T-helper 1 cell treated with Interleukin-12 subunit alpha and Interleukin-12 subunit beta and Interleukin-4 antibody, amounts not matched to agents 30 μg/mL and 1 μg/mL, for 36 hours (primary cell): ENCODE results near the gene DTHD1.
A peak's percentile ranks its signal among the peaks of the same experiment; 100 is the strongest.

Source experiments
- H3K27ac Mint-ChIP-seq: one replicate; pipeline ENCODE4 v1.8.0; 2021; ENCODE audit warnings: mild to moderate bottlenecking, mixed read lengths
- H3K27me3 Mint-ChIP-seq: one replicate; pipeline ENCODE4 v1.8.0; 2021; ENCODE audit warnings: low read depth, mixed read lengths
- H3K36me3 Mint-ChIP-seq: one replicate; pipeline ENCODE4 v1.8.0; 2021; ENCODE audit warnings: low read depth, mixed read lengths
- H3K4me1 Mint-ChIP-seq: one replicate; pipeline ENCODE4 v1.8.0; 2021; ENCODE audit warnings: low read depth, mixed read lengths
- H3K4me3 Mint-ChIP-seq: one replicate; pipeline ENCODE4 v1.8.0; 2021; ENCODE audit warnings: mild to moderate bottlenecking, moderate library complexity, mixed read lengths
- H3K9me3 Mint-ChIP-seq: one replicate; pipeline ENCODE4 v1.8.0; 2021; ENCODE audit warnings: mixed read lengths

DTHD1 gene

GRCh38 chr4:36281384-36282106, at the start of gene DTHD1:
Gene DTHD1, plus strand, starts transcription at chr4:36281616. Its CDS starts 143 bp downstream, at chr4:36281759.
- Mint-ChIP-seq H3K27me3 (no peaks in the 10 kb centered on the region), H3K4me3 (peak within 1 kb of the TSS; percentile 41), H3K4me1 (peaks cover 80% of the 10 kb centered on the region), H3K27ac (peak within 1 kb of the TSS; percentile 20), H3K36me3 (peaks cover 26% of the 10 kb centered on the region), H3K9me3 (peaks cover 13% of the 10 kb centered on the region)

DNA sequence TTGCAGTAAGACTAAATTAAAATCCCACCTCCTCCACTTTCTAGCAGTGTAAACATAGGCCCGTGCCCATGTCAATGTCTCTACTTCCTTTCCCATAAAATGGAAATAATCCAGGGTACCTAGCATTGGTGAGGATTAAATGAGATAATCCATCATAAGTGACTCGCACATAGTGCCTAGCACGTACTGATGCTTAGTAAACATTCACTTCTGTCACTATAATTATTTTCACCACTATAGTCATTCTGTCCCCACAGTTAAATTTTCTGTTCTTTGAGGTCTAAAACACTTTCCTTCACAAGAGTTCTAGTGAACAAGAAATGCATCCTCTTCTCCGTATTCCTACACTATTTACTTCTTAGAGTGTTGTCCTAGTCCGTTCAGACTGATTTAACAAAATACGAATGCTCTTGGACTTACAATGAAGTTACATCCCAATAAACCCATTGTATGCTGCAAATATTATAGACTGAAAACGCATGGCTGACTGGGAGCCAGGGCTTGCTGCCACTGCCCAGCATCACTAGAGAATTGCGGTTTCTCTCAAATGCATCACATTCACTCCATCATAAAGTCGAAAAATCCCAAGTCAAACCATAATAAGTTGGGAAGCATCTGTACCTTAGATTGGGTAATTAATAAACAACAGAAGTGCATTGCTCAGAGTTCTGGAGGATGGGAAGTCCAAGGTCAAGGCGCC, 47.7 kb upstream of the DTHD1 start:
- peaks cover 47% of the 10 kb centered on the region for H3K4me1 Mint-ChIP-seq
- H3K27ac Mint-ChIP-seq = peak overlapping the region; percentile 6
- H3K36me3 Mint-ChIP-seq = peaks cover 64% of the 10 kb centered on the region
- H3K4me3 Mint-ChIP-seq = no peak overlapping the region
- H3K27me3 Mint-ChIP-seq = no peaks in the 10 kb centered on the region
- H3K9me3 Mint-ChIP-seq = peaks cover 38% of the 10 kb centered on the region

GRCh38 chr4:36235306-36235705, 46.1 kb upstream of the DTHD1 start:
- Mint-ChIP-seq H3K4me3 (no peak overlapping the region), H3K4me1 (peaks cover 53% of the 10 kb centered on the region), H3K9me3 (peaks cover 43% of the 10 kb centered on the region), H3K27me3 (no peaks in the 10 kb centered on the region), H3K27ac (peak overlapping the region; percentile 3), H3K36me3 (peaks cover 76% of the 10 kb centered on the region)

- no peaks in the 10 kb centered on the region for H3K27me3 Mint-ChIP-seq
- peaks cover 76% of the 10 kb centered on the region for H3K36me3 Mint-ChIP-seq
- peaks cover 59% of the 10 kb centered on the region for H3K4me1 Mint-ChIP-seq
- peaks cover 43% of the 10 kb centered on the region for H3K9me3 Mint-ChIP-seq
- no peak overlapping the region for H3K4me3 Mint-ChIP-seq
- no peak overlapping the region for H3K27ac Mint-ChIP-seq
These were observed 45.3 kb upstream of the DTHD1 start for GRCh38 chr4:36236159-36236558.

DNA sequence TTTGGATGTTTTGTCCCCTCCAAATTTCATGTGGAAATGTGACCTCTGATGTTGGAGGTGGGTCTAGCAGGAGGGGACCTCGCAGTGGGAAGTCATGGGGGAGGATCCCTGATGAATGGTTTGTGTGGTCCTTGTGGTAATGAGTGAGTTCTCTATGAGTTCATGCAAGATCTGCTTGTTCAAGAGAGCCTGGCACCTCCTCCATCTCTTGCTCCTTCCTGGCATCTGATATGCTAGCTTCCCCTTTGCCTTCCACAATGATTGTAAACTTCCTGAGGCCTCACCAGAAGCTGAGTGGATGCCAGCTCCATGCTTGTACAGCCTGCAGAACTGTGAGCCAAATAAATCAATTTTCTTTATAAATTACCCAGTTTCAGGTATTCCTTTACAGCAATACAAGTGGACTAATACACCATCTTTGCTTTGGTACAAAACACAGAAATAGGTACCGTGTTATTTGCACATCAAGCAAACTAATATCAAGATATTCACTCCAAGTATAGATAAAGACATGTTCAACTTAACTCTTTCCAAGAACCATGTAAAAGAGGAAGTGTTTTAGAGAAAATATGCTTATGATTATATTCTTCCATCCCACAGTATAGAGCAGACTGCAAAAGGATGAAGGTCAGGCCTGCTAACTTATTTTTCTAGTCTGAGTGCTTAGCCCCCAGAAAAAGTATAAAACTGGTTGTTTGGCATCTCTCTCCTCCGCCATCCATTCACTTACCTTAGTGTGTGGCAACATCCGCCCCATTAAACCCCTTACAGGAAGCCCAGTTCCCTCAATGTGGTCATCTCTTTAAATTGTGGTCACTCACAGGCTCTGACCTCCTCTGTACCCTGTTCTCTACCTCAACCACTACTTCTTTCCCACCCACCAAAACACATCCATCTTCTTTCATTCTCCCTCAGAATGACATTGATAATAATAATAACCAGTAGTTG, 43.8 kb upstream of the DTHD1 start:
- H3K4me3 Mint-ChIP-seq = peak overlapping the region; percentile 29

GRCh38 chr4:36241771-36242170, 39.6 kb upstream of the DTHD1 start:
- Mint-ChIP-seq H3K27ac (peak overlapping the region; percentile 87), H3K4me1 (peaks cover 45% of the 10 kb centered on the region), H3K9me3 (peaks cover 20% of the 10 kb centered on the region), H3K27me3 (peaks cover 3% of the 10 kb centered on the region), H3K36me3 (peaks cover 50% of the 10 kb centered on the region), H3K4me3 (peak overlapping the region; percentile 91)

More for the DNA sequence above, 43.8 kb upstream of the DTHD1 start:
- H3K4me1 Mint-ChIP-seq = peaks cover 61% of the 10 kb centered on the region
- H3K27me3 Mint-ChIP-seq = no peaks in the 10 kb centered on the region
- peaks cover 36% of the 10 kb centered on the region for H3K9me3 Mint-ChIP-seq
- H3K27ac Mint-ChIP-seq = peak overlapping the region; percentile 35
- peaks cover 75% of the 10 kb centered on the region for H3K36me3 Mint-ChIP-seq

- H3K27me3 Mint-ChIP-seq = peaks cover 8% of the 10 kb centered on the region
- peaks cover 10% of the 10 kb centered on the region for H3K9me3 Mint-ChIP-seq
- peaks cover 47% of the 10 kb centered on the region for H3K4me1 Mint-ChIP-seq
- H3K36me3 Mint-ChIP-seq = peaks cover 40% of the 10 kb centered on the region
- H3K4me3 Mint-ChIP-seq = peak overlapping the region; percentile 91
- H3K27ac Mint-ChIP-seq = peak overlapping the region; percentile 84
These were observed 38.6 kb upstream of the DTHD1 start for GRCh38 chr4:36242629-36243354.

- H3K36me3 Mint-ChIP-seq = peaks cover 32% of the 10 kb centered on the region
- peaks cover 4% of the 10 kb centered on the region for H3K9me3 Mint-ChIP-seq
- H3K4me1 Mint-ChIP-seq = peaks cover 40% of the 10 kb centered on the region
- peaks cover 11% of the 10 kb centered on the region for H3K27me3 Mint-ChIP-seq
- H3K27ac Mint-ChIP-seq = peak overlapping the region; percentile 84
- peak overlapping the region; percentile 91 for H3K4me3 Mint-ChIP-seq
These were observed 37.8 kb upstream of the DTHD1 start for GRCh38 chr4:36243355-36244256.

- Mint-ChIP-seq H3K27me3 (peaks cover 13% of the 10 kb centered on the region), H3K27ac (peak within 1 kb of the TSS; percentile 88), H3K4me3 (peak within 1 kb of the TSS; percentile 91), H3K4me1 (peaks cover 36% of the 10 kb centered on the region), H3K9me3 (peaks cover under 1% of the 10 kb centered on the region), H3K36me3 (peaks cover 23% of the 10 kb centered on the region)
These were observed 36.9 kb upstream of the DTHD1 start, which contains the start of gene ARAP2 for GRCh38 chr4:36244257-36245082. Gene ARAP2, minus strand, starts transcription at chr4:36244514. Its CDS starts 15,028 bp downstream, at chr4:36229486.

GRCh38 chr4:36249610-36250009, 31.8 kb upstream of the DTHD1 start:
- Mint-ChIP-seq H3K4me3 (no peak overlapping the region), H3K9me3 (no peaks in the 10 kb centered on the region), H3K36me3 (peaks cover 5% of the 10 kb centered on the region), H3K4me1 (peaks cover 30% of the 10 kb centered on the region), H3K27ac (no peak overlapping the region), H3K27me3 (peaks cover 13% of the 10 kb centered on the region)

GRCh38 chr4:36251983-36252382, 29.4 kb upstream of the DTHD1 start:
- Mint-ChIP-seq H3K27me3 (peaks cover 10% of the 10 kb centered on the region), H3K36me3 (peaks cover 5% of the 10 kb centered on the region), H3K27ac (no peak overlapping the region), H3K4me3 (no peak overlapping the region), H3K4me1 (peaks cover 38% of the 10 kb centered on the region), H3K9me3 (no peaks in the 10 kb centered on the region)

DNA sequence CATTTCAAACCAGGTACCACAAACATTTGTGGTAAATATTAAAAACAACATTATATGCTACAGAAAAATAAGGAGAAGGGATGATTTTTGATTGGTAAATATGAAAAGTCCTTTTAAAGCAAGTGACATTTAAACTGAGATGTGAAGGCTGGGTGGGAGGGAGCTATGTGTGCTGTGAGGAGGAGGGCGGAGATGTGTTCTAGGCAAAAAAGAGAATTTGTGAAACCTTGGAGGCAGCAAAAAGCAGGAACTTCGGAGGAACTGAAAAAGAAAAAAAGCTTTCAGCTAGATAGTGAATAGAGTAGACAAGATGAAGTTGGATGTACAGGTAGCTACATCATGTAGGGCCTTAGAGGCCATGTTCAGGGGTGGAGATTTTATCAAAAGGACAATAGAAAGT, 27.0 kb upstream of the DTHD1 start:
- peaks cover 4% of the 10 kb centered on the region for H3K9me3 Mint-ChIP-seq
- H3K36me3 Mint-ChIP-seq = peaks cover 8% of the 10 kb centered on the region
- H3K27me3 Mint-ChIP-seq = no peaks in the 10 kb centered on the region
- peaks cover 37% of the 10 kb centered on the region for H3K4me1 Mint-ChIP-seq
- peak overlapping the region; percentile 98 for H3K27ac Mint-ChIP-seq
- no peak overlapping the region for H3K4me3 Mint-ChIP-seq
